ENCODE data around the gene TUT1. TPM values are rescaled to one million over a fixed set of nuclear protein-coding genes. Genes with fewer than 3 reads are reported as not detected.
"Not testable (repeated sequence)": the region's sequence is repeated elsewhere in the genome, so short reads cannot be mapped to it uniquely, and the experiment has no call there.

The TUT1 gene
- total RNA-seq, 1 donor from 2014 or later, result 9.3 TPM

GRCh38 chr11:62603776-62604299 is 12.5 kb upstream of the TUT1 start:
- ATAC-seq, result no peak

GRCh38 chr11:62603072-62603408 is 11.7 kb upstream of the TUT1 start:
- ATAC-seq, result peak; percentile 21

- ATAC-seq, result peak; percentile 67
These were observed 11.1 kb upstream of the TUT1 start for GRCh38 chr11:62602141-62603071.

GRCh38 chr11:62601372-62602140 is 10.2 kb upstream of the TUT1 start, which contains the start of gene MTA2:
Gene MTA2, minus strand, starts transcription at chr11:62601865. Its CDS starts 415 bp downstream, at chr11:62601450.
- peak; percentile 83 for ATAC-seq

GRCh38 chr11:62601122-62601371 is 9.7 kb upstream of the TUT1 start:
- ATAC-seq, result peak; percentile 4

GRCh38 chr11:62600367-62601121 is 9.2 kb upstream of the TUT1 start:
- no peak for ATAC-seq

GRCh38 chr11:62599901-62600300 is 8.6 kb upstream of the TUT1 start:
- no peak for ATAC-seq

GRCh38 chr11:62599069-62599696 is 7.9 kb upstream of the TUT1 start:
- peak; percentile 73 for ATAC-seq

GRCh38 chr11:62595124-62595523 is 3.8 kb upstream of the TUT1 start:
- ATAC-seq, result no peak

GRCh38 chr11:62593434-62594044 is 2.2 kb upstream of the TUT1 start:
- ATAC-seq, result peak; percentile 35

GRCh38 chr11:62592989-62593421 is 1.7 kb upstream of the TUT1 start:
- ATAC-seq, result no peak

GRCh38 chr11:62592146-62592815 is 958 bp upstream of the TUT1 start:
- no peak for ATAC-seq

- no peak for ATAC-seq
These were observed 2.2 kb downstream of the TUT1 start for GRCh38 chr11:62588966-62589637.

- peak; percentile 21 for ATAC-seq
These were observed 6.0 kb downstream of the TUT1 start for GRCh38 chr11:62585356-62585755.

GRCh38 chr11:62581735-62582134 is 9.6 kb downstream of the TUT1 start:
- not testable (repeated sequence) for ATAC-seq

- no peak for ATAC-seq
These were observed 10.2 kb downstream of the TUT1 start for GRCh38 chr11:62580959-62581715.

- ATAC-seq, result no peak
These were observed 12.1 kb downstream of the TUT1 start for GRCh38 chr11:62579252-62579651.

GRCh38 chr11:62578541-62578940 is 12.8 kb downstream of the TUT1 start:
- no peak for ATAC-seq

GRCh38 chr11:62577046-62577714 is 14.1 kb downstream of the TUT1 start:
- ATAC-seq, result no peak

All from esophagus mucosa (tissue), 1 donor.